ENCODE data around the gene COBL. TPM values are rescaled to one million over a fixed set of nuclear protein-coding genes. Genes with fewer than 3 reads are reported as not detected.

The COBL gene
- total RNA-seq, 2 experiments from 2014 or later = not detected

DNA sequence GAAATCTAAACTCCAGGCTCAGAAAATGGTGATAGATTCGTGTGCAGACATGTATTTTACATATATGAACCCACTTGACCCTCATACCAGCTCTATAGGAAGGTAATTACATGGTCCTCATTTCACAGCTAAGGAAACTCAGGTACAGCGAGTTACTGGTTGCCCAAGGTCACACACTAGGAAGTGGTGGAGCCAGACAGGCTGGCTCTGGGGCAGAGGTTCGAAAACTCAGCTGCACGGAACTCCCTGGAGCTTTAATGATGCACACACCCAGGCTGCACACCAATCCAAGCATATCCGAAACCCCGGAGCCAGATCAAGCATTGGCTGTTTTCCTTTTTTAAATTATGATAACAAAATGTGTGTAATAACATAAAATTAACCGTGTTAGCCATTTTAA lies 172.4 kb downstream of the COBL start:
- POLR2A ChIA-PET = no interaction called here

DNA sequence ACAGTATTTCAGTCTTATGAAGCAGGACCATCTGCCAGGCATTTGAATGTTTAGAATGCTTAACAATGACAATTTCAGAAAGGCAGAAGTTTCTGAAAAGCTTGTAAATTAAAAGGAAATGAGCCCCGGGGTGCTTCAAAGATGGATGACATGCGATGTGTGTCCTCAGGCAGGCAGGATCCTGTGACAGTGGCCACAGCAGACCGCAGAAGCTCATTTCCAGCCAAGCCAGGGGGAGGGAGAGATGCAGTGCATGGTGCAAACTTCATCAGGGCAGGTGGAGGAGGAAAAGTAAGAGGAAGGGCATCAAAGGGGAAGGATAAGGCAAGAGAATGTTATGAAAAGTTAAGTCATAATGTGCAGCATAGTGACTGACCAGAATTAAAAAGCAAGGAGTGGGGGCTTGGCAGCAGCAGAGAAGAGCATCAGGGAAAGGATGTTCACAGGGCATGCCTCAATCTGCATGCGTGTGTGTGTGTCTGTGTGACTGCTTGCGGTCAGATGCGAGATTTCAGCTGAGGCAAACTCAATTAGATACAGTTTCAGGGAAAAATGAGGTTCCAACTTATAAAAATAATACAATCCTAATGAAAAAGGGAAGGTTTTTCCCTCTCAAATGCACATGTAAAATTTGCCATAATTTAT lies 173.7 kb downstream of the COBL start:
- Mint-ChIP-seq H3K27me3 (peaks cover 13% of the 10 kb centered on the region), H3K4me1 (peaks cover 28% of the 10 kb centered on the region), H3K36me3 (ENCODE audit: low read depth) (no peaks in the 10 kb centered on the region), H3K27ac (no peak overlapping the region), H3K4me3 (no peak overlapping the region), H3K9me3 (peaks cover 4% of the 10 kb centered on the region)
- ChIA-PET CTCF (interaction anchor here (0.9 to 3.6 kb wide), 5 partner anchors 9 to 528 kb away, joined by 3 to 59 read pairs (median 6); no protein-coding TSS in a partner anchor), POLR2A (no interaction called here)
- DNase-seq = no peak

More for the DNA sequence above, 172.4 kb downstream of the COBL start:
- Mint-ChIP-seq H3K27me3 (peaks cover 13% of the 10 kb centered on the region), H3K4me3 (no peak overlapping the region), H3K36me3 (ENCODE audit: low read depth) (no peaks in the 10 kb centered on the region), H3K27ac (no peak overlapping the region), H3K4me1 (peaks cover 27% of the 10 kb centered on the region), H3K9me3 (peaks cover 4% of the 10 kb centered on the region)
- no peak for DNase-seq
- CTCF ChIA-PET = interaction anchor here (0.7 to 1.0 kb wide), 2 partner anchors 16 to 17 kb away, joined by 3 to 6 read pairs; no protein-coding TSS in a partner anchor

DNA sequence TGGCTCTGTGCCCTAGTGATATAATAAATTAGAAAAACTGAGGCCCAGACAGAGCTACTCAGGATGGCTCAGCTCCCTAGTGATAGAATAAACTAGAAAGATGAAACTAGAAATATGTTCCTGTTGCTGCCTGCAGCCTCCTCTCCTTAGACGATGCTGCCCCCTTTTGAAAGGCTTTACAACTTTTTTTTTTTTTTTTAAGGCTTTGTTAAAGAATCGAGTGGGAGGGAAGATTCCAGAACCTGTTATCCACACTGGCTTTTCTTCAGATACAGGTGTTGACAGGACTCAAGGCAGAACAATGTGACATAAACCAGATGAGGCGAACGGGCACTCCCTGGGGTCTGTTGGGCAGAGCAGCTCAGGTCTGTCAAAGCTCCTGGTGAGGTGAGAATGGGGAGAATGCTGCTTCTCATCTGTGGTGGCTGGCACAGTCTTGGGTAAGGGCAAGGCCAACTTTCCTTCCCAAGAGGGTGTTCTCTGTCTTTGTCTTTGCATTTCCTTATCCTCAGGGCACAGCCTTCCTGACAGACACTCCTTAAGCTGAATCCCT lies 175.1 kb downstream of the COBL start:
- DNase-seq = no peak
- Mint-ChIP-seq H3K27me3 (peaks cover 13% of the 10 kb centered on the region), H3K27ac (no peak overlapping the region), H3K9me3 (no peaks in the 10 kb centered on the region), H3K36me3 (ENCODE audit: low read depth) (no peaks in the 10 kb centered on the region), H3K4me1 (peaks cover 28% of the 10 kb centered on the region), H3K4me3 (no peak overlapping the region)
- CTCF ChIA-PET = interaction anchor here (0.6 to 3.6 kb wide), 40 partner anchors 10 to 1086 kb away, joined by 3 to 59 read pairs (median 3); no protein-coding TSS in a partner anchor
- POLR2A ChIA-PET = no interaction called here

DNA sequence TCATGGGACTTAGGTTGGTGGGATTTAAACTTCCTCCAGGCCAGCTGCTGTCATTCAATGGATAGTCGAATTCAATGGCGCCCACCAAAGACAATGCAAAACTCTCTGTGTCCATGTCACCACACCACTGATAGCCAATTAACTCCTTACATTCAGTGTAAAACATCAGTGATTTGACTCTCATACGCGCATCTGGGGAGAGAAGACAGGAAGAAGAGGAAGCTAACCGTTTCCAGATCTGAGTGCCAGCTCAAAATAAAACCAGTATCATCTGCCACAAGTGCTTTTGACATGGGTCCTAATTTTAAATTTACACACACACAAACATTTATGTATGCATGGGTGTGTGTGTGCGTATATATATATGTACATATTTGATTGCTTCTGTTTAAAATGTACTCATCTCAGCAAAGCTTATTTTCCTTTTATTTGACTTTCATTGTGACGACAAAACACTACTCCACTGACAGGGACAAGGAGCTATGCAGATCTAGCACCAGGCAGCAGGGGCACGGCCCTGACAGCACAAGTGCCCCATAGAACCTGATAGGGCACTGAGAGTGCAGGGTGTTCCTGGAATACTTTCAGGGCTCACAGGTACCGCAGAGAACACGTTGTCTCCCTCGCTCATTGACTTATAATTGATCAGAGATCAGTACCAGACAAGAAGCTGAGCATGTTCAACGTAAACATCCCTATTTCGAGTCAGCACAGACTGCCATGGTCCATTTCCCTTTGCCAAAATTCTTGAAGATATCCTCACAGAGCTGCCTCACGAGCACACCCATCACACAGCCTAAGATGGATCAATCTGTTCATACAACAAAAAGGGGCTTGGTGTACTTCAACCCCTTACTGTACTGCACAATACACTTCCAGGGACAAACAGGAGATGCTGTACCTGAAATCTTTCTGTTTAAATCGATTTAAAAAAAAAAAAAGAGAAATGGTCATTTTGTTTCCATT lies 176.1 kb downstream of the COBL start:
- Mint-ChIP-seq H3K27ac (peak overlapping the region; percentile 1), H3K27me3 (peaks cover 13% of the 10 kb centered on the region), H3K36me3 (ENCODE audit: low read depth) (no peaks in the 10 kb centered on the region), H3K4me1 (peaks cover 28% of the 10 kb centered on the region), H3K4me3 (no peak overlapping the region), H3K9me3 (no peaks in the 10 kb centered on the region)
- ChIA-PET POLR2A (interaction anchor here (1.2 kb wide), 1 partner anchor 19 kb away, joined by 6 read pairs; no protein-coding TSS in a partner anchor), CTCF (interaction anchor here (0.6 to 3.6 kb wide), 34 partner anchors 9 to 1085 kb away, joined by 3 to 59 read pairs (median 4); no protein-coding TSS in a partner anchor)
- no peak for DNase-seq

DNA sequence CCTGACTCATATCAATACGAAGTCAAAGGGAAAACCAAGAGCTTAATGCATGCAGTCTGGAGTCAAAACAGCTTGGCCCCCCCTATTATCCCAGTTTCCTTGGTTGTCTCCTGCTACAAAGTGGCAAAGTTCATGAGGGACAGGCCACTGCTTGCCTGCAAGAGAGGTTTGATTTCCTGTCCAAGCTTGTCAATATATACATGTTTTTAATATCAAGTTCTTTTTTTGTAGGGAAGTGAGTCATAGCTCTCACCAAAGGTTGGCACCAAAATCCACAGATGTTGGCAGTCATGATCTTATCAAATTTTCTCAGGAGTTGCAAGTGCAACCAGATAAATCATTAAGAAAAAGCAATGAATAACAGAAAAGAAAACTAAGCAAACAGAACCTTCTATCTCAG lies 176.8 kb downstream of the COBL start:
- Mint-ChIP-seq H3K36me3 (ENCODE audit: low read depth) (no peaks in the 10 kb centered on the region), H3K9me3 (no peaks in the 10 kb centered on the region), H3K4me3 (no peak overlapping the region), H3K27me3 (peaks cover 13% of the 10 kb centered on the region), H3K4me1 (peaks cover 28% of the 10 kb centered on the region), H3K27ac (no peak overlapping the region)
- DNase-seq = no peak
- POLR2A ChIA-PET = interaction anchor here (1.2 kb wide), 1 partner anchor 18 kb away, joined by 6 read pairs; no protein-coding TSS in a partner anchor
- CTCF ChIA-PET = interaction anchor here (1.7 to 3.6 kb wide), 7 partner anchors 12 to 672 kb away, joined by 5 to 59 read pairs (median 13); no protein-coding TSS in a partner anchor

DNA sequence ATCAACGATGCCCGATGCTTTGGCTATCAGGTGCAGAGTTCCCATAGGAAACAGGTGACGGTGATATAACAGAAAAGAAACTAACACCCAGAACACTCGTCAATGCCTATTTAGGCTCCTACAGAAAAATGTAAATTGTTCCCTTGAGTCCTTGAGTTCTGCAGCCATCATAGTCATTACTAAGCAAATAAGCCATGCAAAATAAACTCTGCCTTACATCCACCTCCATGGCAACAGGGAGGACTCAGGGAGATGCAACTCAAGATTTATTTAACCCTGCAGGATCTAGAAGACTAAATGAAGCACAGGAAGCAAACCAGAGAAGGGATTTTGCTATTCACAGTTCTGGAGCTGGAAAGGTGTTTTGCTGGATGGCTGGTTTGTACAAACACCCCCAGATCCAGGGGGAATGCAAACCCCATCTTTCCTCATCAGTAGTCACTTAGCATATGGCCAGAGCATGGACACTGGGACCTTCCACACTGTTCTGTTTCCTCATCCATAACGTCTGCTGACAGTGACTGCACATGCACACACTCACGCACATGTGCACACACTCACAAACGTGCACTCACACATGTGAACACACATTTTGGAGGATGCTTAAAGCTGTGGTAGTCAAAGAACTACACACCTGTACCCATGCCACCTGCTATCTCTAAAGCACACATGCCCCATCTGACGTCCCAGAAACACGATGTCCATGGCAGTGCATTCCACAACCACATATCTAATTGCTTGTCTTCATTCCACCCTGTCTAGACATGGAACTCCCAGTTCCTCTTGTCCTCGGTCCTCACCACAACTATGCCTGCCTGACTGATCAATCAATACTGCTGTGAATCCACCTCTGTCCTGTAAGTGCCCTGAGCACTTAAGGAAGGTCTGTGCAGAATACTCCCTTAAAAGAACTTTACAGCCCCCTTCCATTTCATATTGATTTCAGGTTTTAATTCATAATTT lies 178.2 kb downstream of the COBL start:
- Mint-ChIP-seq H3K27ac (no peak overlapping the region), H3K27me3 (peaks cover 12% of the 10 kb centered on the region), H3K9me3 (no peaks in the 10 kb centered on the region), H3K36me3 (ENCODE audit: low read depth) (no peaks in the 10 kb centered on the region), H3K4me1 (peaks cover 28% of the 10 kb centered on the region), H3K4me3 (no peak overlapping the region)
- CTCF ChIA-PET = interaction anchor here (1.9 kb wide), 1 partner anchor 16 kb away, joined by 6 read pairs; no protein-coding TSS in a partner anchor
- POLR2A ChIA-PET = no interaction called here
- DNase-seq = no peak

DNA sequence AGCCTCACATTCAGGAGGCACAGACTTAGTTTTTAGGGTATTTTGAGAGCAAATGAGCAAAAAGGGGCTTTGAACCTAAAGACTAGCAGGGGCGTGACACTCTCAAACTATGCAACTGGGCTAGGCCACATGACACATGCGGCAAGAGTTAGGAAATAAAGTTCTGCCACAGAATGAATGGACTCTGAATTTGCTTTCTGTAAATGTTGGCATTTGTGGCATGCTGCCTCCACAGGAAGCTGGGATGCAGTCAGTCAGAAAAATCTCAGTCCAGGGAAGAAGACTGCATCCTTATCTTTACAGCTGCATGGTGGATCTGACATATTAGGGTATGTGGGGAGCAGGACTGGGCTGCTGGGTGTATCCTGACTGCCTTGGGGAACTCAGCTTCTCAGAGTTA lies 181.0 kb downstream of the COBL start:
- Mint-ChIP-seq H3K27ac (no peak overlapping the region), H3K4me3 (no peak overlapping the region)
- POLR2A ChIA-PET = no interaction called here

DNA sequence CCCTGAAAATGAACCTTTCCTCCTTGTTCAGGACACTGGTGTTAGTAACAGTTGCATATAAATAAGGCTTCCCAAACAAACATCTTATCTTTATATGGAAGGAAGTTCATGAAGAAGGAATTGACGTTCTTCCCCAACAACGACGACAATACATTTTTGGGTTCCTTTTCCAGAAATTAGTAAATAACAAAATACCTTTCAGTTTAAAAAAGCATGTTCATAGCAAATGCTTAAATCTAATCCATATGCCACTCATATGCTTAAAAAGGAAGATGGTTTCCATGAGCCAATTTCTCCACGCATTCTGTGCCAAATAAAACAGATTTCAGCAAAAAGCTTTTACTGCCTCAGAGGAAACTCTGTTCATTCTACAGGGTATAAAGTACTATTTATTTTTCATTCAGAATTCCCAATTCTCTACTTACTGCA lies 182.6 kb downstream of the COBL start:
- Mint-ChIP-seq H3K27me3 (peaks cover 2% of the 10 kb centered on the region), H3K4me1 (no peaks in the 10 kb centered on the region), H3K36me3 (ENCODE audit: low read depth) (no peaks in the 10 kb centered on the region), H3K4me3 (no peak overlapping the region), H3K9me3 (no peaks in the 10 kb centered on the region), H3K27ac (no peak overlapping the region)
- DNase-seq = no peak
- ChIA-PET CTCF (no interaction called here), POLR2A (no interaction called here)

More for the DNA sequence above, 181.0 kb downstream of the COBL start:
- no peaks in the 10 kb centered on the region for H3K36me3 Mint-ChIP-seq (ENCODE audit: low read depth)
- peaks cover 2% of the 10 kb centered on the region for H3K27me3 Mint-ChIP-seq
- CTCF ChIA-PET = interaction anchor here (1.2 kb wide), 1 partner anchor 25 kb away, joined by 4 read pairs; no protein-coding TSS in a partner anchor
- no peaks in the 10 kb centered on the region for H3K9me3 Mint-ChIP-seq
- peaks cover 15% of the 10 kb centered on the region for H3K4me1 Mint-ChIP-seq
- DNase-seq = no peak

DNA sequence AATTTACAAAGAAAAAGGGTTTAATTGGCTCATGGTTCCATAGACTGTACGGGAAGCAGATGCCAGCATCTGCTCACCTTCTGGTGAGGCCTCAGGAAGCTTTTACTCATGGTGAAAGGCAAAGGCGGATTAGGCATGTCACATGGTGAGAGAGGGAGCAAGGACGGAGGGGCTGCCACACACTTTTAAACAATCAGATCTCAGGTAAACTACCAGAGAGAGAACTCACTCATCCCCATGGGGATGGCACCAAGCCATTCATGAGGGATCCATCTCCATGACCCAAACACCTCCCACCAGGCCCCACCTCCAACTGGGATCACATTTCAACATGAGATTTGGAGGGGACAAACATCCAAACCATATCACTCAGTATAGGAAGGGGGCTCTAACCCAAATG lies 183.9 kb downstream of the COBL start:
- no peak overlapping the region for H3K27ac Mint-ChIP-seq
- ChIA-PET POLR2A (no interaction called here), CTCF (no interaction called here)
- H3K9me3 Mint-ChIP-seq = no peaks in the 10 kb centered on the region
- H3K4me3 Mint-ChIP-seq = no peak overlapping the region
- H3K36me3 Mint-ChIP-seq (ENCODE audit: low read depth) = no peaks in the 10 kb centered on the region
- H3K27me3 Mint-ChIP-seq = peaks cover 2% of the 10 kb centered on the region
- no peak for DNase-seq
- H3K4me1 Mint-ChIP-seq = no peaks in the 10 kb centered on the region

DNA sequence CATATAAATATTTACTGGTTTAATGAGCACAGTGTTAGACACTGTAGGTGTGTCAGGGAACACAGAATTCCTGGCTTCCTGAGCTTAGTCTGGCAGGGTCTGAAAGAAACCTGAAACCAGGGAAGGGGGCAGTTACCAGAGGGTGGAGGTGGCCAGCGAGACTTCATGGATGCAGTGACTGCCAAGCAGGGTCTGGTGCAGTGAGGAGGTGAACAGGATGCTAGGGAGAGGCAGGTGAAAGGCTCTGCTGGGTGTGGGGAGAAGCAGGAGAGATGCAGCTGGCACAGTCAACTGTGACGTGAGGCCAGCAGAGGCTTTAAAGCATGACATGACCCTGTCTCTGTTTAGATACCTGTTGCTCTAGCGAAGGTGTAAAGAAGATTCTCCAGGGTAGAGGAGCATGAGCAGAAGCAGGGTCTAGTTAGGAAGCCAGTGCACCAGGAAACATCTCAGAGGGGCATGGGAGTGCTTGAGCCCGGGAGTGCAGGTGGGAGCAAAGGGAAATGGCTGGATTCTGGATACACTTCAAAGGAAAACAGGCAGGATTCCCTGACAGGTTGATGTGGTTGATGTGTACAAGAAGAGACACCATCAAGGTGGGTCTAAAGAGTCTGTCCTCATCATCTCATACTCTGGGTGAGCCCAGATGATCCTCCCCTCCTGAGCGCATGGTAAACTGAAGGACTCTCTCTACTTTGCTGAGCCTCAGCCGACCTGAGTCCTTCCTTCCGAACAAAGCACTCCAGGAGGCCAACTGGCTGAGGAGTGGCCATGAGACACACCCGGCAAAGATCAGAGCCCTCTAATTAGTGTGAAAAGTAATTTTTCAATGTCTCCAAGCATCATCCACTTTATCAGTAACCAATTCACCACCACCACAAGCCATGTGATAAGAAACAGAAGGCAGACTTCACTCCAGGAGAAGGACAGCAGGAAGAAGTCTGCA lies 186.8 kb downstream of the COBL start:
- Mint-ChIP-seq H3K27ac (no peak overlapping the region), H3K27me3 (peaks cover 2% of the 10 kb centered on the region), H3K4me1 (no peaks in the 10 kb centered on the region), H3K36me3 (ENCODE audit: low read depth) (no peaks in the 10 kb centered on the region), H3K9me3 (no peaks in the 10 kb centered on the region), H3K4me3 (no peak overlapping the region)
- ChIA-PET POLR2A (no interaction called here), CTCF (interaction anchor here (1.1 kb wide), 1 partner anchor 450 kb away, joined by 3 read pairs; no protein-coding TSS in a partner anchor)
- DNase-seq = no peak

All from activated CD4-positive, alpha-beta memory T cell treated with anti-CD3 and anti-CD28 coated beads, Interleukin-2, amount 10 ng/mL, durations not matched to agents 7 days and 5 days (primary cell).